ENCODE data around the gene CAPN13.

Gene CAPN13

GRCh38 chr2:30678410-30679137 is 128.7 kb downstream of the CAPN13 start:
- no peak for DNase-seq

GRCh38 chr2:30677861-30678385 is 129.3 kb downstream of the CAPN13 start:
- DNase-seq, result no peak

- no peak for DNase-seq
These were observed 130.0 kb downstream of the CAPN13 start for GRCh38 chr2:30677231-30677630.

- DNase-seq, result no peak
These were observed 131.5 kb downstream of the CAPN13 start for GRCh38 chr2:30675758-30676157.

DNA sequence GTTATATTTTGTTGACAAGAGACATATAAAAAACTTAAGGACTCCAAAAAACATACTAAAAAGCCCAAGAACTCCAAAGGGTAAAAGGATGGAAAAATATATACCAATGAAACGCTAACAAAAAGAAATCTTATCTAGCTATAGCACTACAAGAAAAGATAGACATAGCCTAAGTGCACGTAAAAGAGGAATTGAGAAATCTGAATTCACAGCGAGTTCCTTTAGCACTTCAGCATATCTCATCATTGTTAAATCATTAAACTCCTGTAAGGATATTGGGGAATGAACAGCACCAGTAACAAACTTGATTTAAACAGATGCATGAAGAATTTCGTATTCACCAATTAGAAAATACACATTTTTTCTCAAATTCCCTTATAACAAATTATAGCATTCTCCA is 134.1 kb downstream of the CAPN13 start:
- DNase-seq, result no peak
